H1 (cell line): ENCODE data around the gene CEP350. TPM values are rescaled to one million over a fixed set of nuclear protein-coding genes. Genes with fewer than 3 reads are reported as not detected.

Experiments
- TEAD4 ChIP-seq: IDR thresholded peaks from 2 replicates; pipeline ENCODE4 v1.6.1; 2012; ENCODE audit warnings: low read depth, low read length, inconsistent platforms, mixed read lengths
- polyA plus RNA-seq, 7 experiments: library from polyadenylated mRNA; depleted of rRNA in 3 of 7; stranded (reverse) in 5 of 7; unstranded in 2 of 7; fragments of >200 nt in 5 of 7; fragments of 200-250 nt in 2 of 7; gene quantifications; 1 replicate in 5 of 7; 2 replicates in 1 of 7; 4 replicates in 1 of 7; pipeline versions ENCODE4 v1.2.1 to v1.2.3, GENCODE V29; 2011 to 2013; ENCODE audit warnings: missing spikeins in 2 of 7, mixed read lengths in 2 of 7
- total RNA-seq: library from RNA; stranded (reverse); fragmentation: NEBNext Ultra II Directional; extraction: Animal tissue kit (Norgen Biotek cat#: 25700); gene quantifications from 2 replicates; pipeline ENCODE4 v1.2.1, GENCODE V29; 2021

CEP350 gene
- total and polyA plus RNA-seq, 2 of the 8 experiments (the other 6 are each of a cell fraction or from before 2014, with no cell fraction given), result 5.6 to 39.4 TPM

DNA sequence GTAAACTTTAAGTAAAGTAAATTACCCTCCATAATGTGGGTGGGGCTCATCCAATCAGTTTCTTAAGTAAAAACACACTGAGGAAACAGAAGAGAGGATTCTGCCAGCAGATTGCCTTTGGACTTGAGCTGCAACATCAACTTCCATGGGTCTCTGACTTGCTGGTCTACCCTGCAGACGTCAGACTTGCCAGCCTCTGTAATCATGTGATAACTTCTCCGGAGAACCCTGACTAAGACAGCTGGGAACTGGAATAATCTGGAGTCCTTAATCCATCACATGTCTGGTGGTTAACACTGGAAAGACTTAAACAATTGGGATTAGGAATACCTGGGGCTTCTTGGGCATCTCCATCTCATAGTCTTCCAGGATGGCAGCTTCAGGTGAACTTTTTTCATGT is 13.2 kb upstream of the CEP350 start (continued):
- no peak for TF ChIP-seq TEAD4
